GF-D8 (cell line): ENCODE measurements around the gene ZBTB38.

ENCODE experiments used
- DNase-seq: peaks from one replicate; lab custom pipeline; 2025; lab: John Stamatoyannopoulos, UW

The ZBTB38 gene

GRCh38 chr3:141386126-141386488, 17.8 kb downstream of the ZBTB38 start:
- no peak for DNase-seq

- DNase-seq = no peak
Measured at GRCh38 chr3:141386611-141387111, 18.4 kb downstream of the ZBTB38 start.

- DNase-seq = no peak
Measured at GRCh38 chr3:141387516-141387915, 19.2 kb downstream of the ZBTB38 start.

DNA sequence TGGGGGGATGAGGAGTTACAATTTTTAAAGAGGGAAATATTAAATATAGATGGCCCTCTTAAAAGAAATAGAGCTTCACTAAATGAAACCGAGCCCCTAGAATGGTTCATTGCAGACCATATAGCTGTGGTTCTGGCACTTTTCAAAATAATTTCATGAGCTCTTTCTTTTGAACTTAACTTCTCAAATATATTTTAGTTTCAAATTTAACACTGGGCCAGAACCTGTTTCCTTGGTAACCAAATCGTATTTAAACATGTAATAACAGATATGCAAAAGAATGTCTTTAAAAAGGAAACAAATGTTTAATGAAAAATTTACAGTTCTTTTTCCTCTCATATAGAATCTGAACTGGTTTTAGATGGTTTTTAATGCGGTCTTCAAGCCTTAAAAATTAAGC, 20.1 kb downstream of the ZBTB38 start:
- DNase-seq = no peak

- DNase-seq = no peak
Measured at GRCh38 chr3:141388823-141389621, 20.7 kb downstream of the ZBTB38 start.

DNA sequence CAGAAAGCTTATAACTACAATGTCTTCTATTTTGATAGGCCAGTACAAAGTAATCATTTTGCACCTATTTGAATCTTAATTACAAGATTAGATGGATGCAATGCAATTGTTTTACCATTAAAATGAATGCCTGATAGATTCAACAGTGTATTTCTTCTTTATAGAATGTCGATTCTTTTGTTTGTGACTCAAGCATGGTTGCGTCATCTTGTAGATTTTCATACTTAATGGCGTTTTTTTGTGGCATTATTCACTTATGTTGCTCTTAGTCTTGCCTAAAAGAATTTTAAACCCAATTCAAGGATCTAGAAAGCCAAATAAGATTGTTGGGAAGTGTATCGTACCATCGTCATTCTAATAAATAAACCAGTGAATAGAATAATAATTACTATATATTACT, 21.4 kb downstream of the ZBTB38 start:
- no peak for DNase-seq

DNA sequence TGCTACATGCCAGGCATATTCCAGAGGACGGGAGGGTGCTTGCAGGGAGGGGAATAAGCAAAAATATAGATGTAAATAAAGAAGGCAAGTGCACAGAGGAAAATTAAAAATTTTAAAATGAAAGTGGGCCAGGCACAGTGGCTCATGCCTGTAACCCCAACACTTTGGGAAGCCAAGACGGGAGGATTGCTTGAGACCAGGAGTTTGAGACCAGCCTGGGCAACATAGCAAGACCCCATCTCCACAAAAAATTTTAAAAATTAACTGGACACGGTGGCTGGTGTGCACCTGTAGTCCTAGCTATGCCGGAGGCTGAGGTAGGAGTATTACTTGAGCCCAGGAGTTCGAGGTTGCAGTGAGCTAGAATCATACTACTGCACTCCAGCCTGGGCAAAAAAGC, 22.4 kb downstream of the ZBTB38 start:
- no peak for DNase-seq

- DNase-seq = no peak
Measured at GRCh38 chr3:141391298-141391990, 23.1 kb downstream of the ZBTB38 start.

DNA sequence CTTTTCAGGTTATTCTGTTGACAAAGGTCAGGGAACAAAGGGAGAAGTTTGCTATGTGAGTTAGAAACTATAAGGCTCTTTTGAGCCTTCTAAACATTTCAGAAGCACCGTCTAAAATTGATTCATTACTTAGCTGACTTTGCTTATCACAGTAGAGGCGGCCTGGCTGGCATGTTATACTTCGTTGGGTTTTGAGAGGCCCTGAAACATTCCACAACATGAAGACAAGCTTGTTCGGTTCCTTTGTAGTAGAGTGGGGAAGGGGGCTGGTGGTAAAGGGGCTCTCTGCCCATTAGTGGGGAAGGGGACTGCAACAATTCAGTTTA, 23.6 kb downstream of the ZBTB38 start:
- no peak for DNase-seq

DNA sequence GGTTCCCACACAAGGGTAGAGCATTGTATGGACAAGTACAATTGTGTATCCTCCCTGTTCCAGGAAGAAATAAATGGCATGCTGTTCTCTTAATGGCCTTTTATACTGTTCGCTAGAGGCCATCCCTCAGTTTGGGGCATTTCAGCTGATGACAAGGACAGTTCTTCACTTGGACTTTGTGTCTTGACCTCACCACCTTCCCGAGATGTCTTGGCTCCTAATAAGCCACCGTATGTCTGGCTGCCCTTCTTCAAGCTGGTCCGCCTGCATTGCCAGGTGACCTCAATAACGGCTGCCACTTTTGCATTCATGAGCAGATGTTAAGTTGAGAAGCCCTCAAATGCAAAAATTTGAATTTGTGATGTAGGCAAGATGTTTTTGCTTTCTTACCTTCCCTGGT, 24.1 kb downstream of the ZBTB38 start:
- DNase-seq = no peak

- no peak for DNase-seq
Measured at GRCh38 chr3:141392897-141393734, 24.8 kb downstream of the ZBTB38 start.

DNA sequence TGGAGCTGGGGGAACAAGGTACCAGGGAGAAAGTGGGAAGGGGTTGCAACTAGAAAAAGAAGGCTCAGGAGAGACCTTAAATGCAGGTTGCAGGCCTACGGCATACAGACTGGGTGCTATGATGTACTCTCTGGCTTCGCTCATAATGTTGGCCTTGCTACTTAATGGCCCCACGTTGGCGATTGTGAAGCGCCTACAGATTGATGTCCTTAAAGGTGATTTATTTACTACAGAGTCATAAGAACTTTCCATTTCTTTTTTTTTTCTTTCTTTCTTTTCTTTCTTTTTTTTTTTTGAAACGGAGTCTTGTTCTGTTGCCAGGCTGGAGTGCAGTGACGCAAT, 25.4 kb downstream of the ZBTB38 start:
- DNase-seq = no peak

GRCh38 chr3:141394560-141394959, 26.3 kb downstream of the ZBTB38 start:
- no peak for DNase-seq

GRCh38 chr3:141395005-141395589, 26.8 kb downstream of the ZBTB38 start:
- DNase-seq = no peak

DNA sequence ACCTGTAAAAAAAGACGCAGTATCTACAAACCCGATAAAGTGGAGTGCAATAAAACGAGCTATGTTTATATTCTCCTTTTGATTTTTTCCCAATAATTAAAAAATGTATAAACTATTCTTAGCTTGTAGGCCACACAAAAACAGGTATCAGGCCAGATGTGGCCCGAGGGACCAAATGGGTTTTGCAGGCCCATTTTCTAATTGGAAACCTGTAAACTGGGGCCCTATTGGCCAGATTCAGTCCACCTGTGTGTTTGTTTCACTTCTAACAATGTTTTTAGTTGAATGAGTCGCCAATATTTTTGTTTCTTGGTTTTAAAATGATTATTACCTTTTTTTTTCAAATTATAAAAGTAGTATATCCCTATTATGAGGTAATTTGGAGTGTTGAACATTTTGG, 29.7 kb downstream of the ZBTB38 start:
- no peak for DNase-seq

GRCh38 chr3:141399200-141399599, 30.9 kb downstream of the ZBTB38 start:
- DNase-seq = no peak

GRCh38 chr3:141400073-141400971, 32.0 kb downstream of the ZBTB38 start:
- DNase-seq = no peak

GRCh38 chr3:141401095-141401494, 32.8 kb downstream of the ZBTB38 start:
- DNase-seq = no peak

DNA sequence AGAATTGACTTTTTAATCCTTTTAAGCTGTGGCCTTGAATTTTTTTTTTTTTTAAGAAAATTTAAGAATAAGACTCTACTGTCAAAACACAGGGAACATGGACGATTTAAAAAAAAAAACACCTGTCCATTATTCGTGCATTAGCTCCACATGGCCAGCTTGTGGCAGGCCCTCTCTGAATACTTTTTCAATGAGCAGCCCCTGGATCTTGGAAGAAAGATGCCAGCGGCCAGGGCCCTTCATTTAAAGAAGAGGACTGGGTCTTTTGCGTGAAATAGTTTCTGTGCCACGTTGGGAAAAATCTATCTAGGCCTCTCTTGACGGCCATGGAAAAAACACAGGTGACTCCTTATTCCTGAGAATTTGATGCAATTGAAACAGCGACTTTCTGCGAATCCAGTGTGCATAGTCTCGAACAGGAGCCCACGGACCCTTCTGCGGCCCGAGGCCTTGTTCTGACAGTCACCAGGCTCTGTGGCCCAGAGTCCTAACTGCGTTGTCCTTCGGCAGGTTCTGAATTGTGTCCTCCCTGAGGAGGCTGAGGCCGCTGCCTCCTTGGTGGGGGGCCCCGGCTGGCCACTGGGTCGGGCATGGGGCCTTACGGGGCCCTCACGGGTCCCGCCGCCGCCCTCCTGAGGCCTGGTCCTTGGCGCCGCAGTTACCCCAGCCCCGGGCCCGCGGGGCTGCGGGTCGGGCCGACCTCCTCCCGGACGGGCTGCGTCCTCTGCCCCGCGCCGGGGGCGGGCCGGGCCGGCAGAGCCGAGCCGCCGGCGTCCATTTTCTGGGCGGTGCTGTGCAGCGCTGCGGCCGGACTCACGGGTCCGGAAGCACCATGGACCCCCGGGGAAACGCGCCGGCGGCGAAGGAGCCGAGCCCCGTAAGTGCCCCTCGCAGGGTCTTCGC, 33.5 kb downstream of the ZBTB38 start:
- no peak for DNase-seq

DNA sequence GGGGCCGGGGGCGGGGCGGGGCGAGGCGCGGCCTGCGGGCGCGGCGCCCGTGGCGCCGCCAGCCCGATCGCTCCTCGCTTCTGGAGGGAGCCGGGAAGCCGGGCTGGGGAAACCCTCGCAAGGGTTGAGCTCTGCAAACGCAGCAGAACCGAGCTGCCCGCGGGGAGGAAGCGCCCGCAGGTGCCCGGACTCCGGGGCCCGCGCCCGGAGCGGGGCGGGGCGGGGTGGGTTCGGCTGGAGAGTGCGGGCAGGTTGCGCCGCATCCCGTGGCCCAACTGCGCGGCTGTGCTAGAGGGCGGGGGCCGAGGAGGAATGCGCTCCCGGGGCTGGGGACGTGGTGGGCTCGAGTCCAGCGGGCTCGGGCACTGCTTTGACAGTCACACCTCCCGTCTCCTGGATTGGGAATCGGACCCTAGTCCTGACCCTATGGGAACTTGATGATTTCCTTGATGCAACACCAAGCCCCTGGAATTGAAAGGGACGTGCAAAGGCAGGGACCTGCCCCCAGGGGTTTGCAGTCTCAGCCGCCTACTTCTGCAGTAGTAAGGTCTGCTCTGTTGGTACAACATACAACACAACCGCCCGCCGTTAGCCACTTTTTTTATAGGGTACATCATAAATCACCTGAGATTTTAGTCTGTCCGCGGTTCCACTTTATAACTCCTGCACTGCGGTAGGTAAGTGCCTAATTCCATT, 34.3 kb downstream of the ZBTB38 start:
- DNase-seq = no peak
